Suprapubic skin (tissue), 4 donors: ENCODE data around the gene TARDBP.

Source experiments
- CTCF ChIP-seq, 2 donors: fragments of 200-600 bp in 1 of 2; fragments of 450-650 bp in 1 of 2; sonication (generic) in 1 of 2; IDR thresholded peaks; one replicate each; pipeline ENCODE4 v1.5.1; 2016 to 2019; ENCODE audit warnings: antibody characterized with exemption in 2 of 2, mild to moderate bottlenecking in 1 of 2, moderate library complexity in 1 of 2
- POLR2A ChIP-seq, 2 donors: fragments of 450-650 bp; IDR thresholded peaks; one replicate each; pipeline ENCODE4 v1.6.1; 2017; ENCODE audit warnings: antibody characterized with exemption in 2 of 2, mild to moderate bottlenecking in 2 of 2, moderate library complexity in 2 of 2
- POLR2AphosphoS5 ChIP-seq, 3 donors: sonication (generic); formaldehyde crosslinking; IDR thresholded peaks; one replicate each; pipeline ENCODE4 v1.6.1; 2017; ENCODE audit warnings: antibody characterized with exemption in 3 of 3

- TF ChIP-seq CTCF (IDR thresholded peaks at IDR 0.05) (no peak), POLR2AphosphoS5 (IDR thresholded peaks at IDR 0.05) (no peak), POLR2A (IDR thresholded peaks at IDR 0.05) (no peak)
Measured at GRCh38 chr1:10978719-10979118, 33.7 kb upstream of the TARDBP start.
